Measurements from ENCODE around the gene SELENON. TPM values are rescaled to one million over a fixed set of nuclear protein-coding genes. Genes with fewer than 3 reads are reported as not detected.

The SELENON gene
- total RNA-seq, 1 donor from 2014 or later, result 24.9 TPM

DNA sequence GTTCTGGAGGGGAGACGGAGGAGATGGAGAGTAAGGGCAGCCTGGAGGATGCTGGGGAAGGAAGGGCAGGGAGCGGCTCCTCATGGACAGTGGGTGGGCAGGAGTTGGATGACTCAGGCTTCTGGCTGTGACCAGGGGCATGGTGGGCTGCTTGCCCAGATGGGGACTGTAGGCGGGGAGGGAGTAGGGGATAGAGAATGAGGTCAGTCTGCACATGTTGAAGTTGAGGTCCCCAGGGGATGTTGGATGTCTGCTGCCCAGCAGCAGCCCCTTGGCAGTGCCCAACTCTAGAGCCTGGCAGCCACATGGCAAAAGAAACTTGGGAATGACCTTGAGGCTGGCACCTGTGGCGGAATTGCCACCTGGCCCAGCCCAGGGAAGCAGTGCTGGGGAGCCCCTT, 6.4 kb downstream of the SELENON start:
- H4K20me1 ChIP-seq (ENCODE audit: low read depth), result peaks cover 34% of the 10 kb centered on the region
- no peak overlapping the region for H3K4me2 ChIP-seq
- no peaks in the 10 kb centered on the region for H3K36me3 ChIP-seq
- peaks cover 7% of the 10 kb centered on the region for H3K27me3 Mint-ChIP-seq (ENCODE audit: insufficient read depth, low read depth)
- no peaks in the 10 kb centered on the region for H3K27me3 ChIP-seq
- no peak for DNase-seq (ENCODE audit: low spot score)
- peaks cover 9% of the 10 kb centered on the region for H3K36me3 Mint-ChIP-seq
- peaks cover 21% of the 10 kb centered on the region for H3K79me2 ChIP-seq (ENCODE audit: low read depth)
- no peaks in the 10 kb centered on the region for H3K9me3 ChIP-seq (ENCODE audit: low read depth)
- H3F3A ChIP-seq (ENCODE audit: low read depth), result peaks cover 22% of the 10 kb centered on the region
- no peak overlapping the region for H3K4me3 ChIP-seq
- no peak overlapping the region for H3K27ac ChIP-seq
- H3K4me1 ChIP-seq, result peaks cover 20% of the 10 kb centered on the region
- no peak overlapping the region for H3K4me3 Mint-ChIP-seq
- no peak overlapping the region for H3K9ac ChIP-seq
- TF ChIP-seq EZH2 (IDR thresholded peaks at IDR 0.05), result no peak
- TF ChIP-seq, protein P1, sequence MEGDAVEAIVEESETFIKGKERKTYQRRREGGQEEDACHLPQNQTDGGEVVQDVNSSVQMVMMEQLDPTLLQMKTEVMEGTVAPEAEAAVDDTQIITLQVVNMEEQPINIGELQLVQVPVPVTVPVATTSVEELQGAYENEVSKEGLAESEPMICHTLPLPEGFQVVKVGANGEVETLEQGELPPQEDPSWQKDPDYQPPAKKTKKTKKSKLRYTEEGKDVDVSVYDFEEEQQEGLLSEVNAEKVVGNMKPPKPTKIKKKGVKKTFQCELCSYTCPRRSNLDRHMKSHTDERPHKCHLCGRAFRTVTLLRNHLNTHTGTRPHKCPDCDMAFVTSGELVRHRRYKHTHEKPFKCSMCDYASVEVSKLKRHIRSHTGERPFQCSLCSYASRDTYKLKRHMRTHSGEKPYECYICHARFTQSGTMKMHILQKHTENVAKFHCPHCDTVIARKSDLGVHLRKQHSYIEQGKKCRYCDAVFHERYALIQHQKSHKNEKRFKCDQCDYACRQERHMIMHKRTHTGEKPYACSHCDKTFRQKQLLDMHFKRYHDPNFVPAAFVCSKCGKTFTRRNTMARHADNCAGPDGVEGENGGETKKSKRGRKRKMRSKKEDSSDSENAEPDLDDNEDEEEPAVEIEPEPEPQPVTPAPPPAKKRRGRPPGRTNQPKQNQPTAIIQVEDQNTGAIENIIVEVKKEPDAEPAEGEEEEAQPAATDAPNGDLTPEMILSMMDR (IDR thresholded peaks at IDR 0.05), result no peak
- no peak for TF ChIP-seq EZH2phosphoT487 (IDR thresholded peaks at IDR 0.05)
- H3K9me3 Mint-ChIP-seq, result no peaks in the 10 kb centered on the region
- H2AFZ ChIP-seq (replicated peaks), result no peak overlapping the region
- peaks cover 37% of the 10 kb centered on the region for H3K4me1 Mint-ChIP-seq
- H3K27ac Mint-ChIP-seq, result no peak overlapping the region

DNA sequence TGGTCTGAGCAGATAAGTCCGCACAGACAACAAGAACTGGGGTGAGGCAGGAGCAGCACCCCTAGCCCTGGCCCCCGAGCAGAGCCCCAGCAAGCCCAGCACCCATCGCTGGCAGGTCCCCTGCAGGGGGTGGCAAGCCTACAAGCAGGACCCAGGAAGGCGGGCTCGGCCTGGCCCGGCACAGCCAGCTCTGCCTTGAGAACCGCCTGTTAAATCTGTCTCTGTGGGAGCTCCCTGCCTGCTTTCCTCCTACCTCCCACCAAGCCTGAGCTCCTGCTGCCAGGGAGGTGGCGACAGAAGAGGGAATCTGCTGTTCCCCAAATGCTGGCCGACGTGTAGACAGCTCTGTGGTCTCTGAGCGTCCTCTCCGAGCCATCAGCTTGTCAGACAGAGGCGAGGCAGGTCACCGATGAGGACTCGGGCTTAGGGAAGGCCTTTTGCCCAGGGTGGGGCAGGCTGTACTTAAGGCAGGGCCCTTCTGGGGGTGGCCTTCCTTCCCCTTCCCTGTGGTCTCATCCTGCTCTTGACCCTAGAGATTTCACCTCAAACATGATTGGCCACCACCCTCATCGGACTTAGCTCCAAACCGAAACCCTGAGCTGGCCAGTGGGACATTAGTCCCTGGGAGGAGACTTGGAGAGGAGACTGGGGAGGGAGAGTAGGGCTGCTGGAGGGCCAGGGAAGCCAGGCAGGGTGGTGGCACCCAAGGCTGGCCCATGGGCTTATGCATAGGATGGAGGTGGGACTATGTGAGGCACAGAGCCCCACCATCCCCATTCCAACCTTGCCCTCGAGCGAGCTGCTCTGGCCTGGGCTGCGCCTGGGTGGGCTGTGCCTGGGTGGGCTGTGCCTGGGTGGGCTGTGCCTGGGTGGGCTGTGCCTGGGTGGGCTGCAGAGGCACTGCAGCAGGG, 7.7 kb downstream of the SELENON start:
- Mint-ChIP-seq H3K9me3 (no peaks in the 10 kb centered on the region), H3K4me3 (no peak overlapping the region), H3K27ac (no peak overlapping the region), H3K36me3 (peaks cover 12% of the 10 kb centered on the region), H3K4me1 (peaks cover 29% of the 10 kb centered on the region), H3K27me3 (ENCODE audit: insufficient read depth, low read depth) (peaks cover 7% of the 10 kb centered on the region)
- Histone ChIP-seq H3K27me3 (no peaks in the 10 kb centered on the region), H3K9me3 (ENCODE audit: low read depth) (no peaks in the 10 kb centered on the region), H3K4me3 (no peak overlapping the region), H2AFZ (replicated peaks) (no peak overlapping the region), H3F3A (ENCODE audit: low read depth) (peaks cover 17% of the 10 kb centered on the region), H3K9ac (no peak overlapping the region), H3K4me2 (no peak overlapping the region), H3K4me1 (peaks cover 20% of the 10 kb centered on the region), H3K27ac (no peak overlapping the region), H3K36me3 (no peaks in the 10 kb centered on the region), H4K20me1 (ENCODE audit: low read depth) (peaks cover 31% of the 10 kb centered on the region), H3K79me2 (ENCODE audit: low read depth) (peaks cover 14% of the 10 kb centered on the region)
- TF ChIP-seq EZH2 (IDR thresholded peaks at IDR 0.05), result no peak
- TF ChIP-seq, protein P1 (IDR thresholded peaks at IDR 0.05), result no peak
- no peak for TF ChIP-seq EZH2phosphoT487 (IDR thresholded peaks at IDR 0.05)
- DNase-seq (ENCODE audit: low spot score), result no peak

DNA sequence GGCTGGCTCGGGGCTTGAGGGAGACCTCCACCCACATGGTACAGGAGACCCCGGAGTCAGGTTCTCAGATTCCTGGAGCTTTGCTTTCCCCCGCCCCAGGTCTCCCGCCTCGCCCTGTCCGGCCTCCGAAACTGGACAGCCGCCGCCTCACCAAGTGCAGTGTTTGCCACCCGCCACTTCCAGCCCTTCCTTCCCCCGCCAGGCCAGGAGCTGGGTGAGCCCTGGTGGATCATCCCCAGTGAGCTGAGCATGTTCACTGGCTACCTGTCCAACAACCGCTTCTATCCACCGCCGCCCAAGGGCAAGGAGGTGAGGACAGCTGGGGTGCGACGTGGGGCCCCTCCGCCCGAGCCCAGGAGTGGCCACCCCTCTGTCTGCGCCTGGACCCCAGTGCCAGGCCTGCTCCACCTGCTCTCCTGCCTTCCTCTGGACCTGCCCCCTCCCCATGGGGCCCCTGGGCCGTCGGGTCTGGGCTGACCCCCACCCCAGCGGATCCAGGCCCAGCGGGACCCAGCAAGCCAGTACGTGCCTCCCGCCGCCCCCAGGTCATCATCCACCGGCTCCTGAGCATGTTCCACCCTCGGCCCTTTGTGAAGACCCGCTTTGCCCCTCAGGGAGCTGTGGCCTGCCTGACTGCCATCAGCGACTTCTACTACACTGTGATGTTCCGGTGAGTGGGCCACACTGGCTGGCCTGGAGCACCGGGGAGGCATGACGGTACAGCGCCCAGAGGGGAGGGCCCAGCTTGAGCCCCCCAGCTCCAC, 8.7 kb downstream of the SELENON start:
- no peak overlapping the region for H3K4me3 ChIP-seq
- H3K27me3 ChIP-seq, result no peaks in the 10 kb centered on the region
- H3K36me3 Mint-ChIP-seq, result peaks cover 14% of the 10 kb centered on the region
- no peak for DNase-seq (ENCODE audit: low spot score)
- no peak overlapping the region for H3K4me2 ChIP-seq
- H3F3A ChIP-seq (ENCODE audit: low read depth), result peaks cover 9% of the 10 kb centered on the region
- H3K27me3 Mint-ChIP-seq (ENCODE audit: insufficient read depth, low read depth), result peaks cover 10% of the 10 kb centered on the region
- peaks cover 24% of the 10 kb centered on the region for H3K4me1 Mint-ChIP-seq
- peaks cover 13% of the 10 kb centered on the region for H3K4me1 ChIP-seq
- H3K27ac Mint-ChIP-seq, result no peak overlapping the region
- no peak overlapping the region for H3K4me3 Mint-ChIP-seq
- H3K9ac ChIP-seq, result no peak overlapping the region
- H3K36me3 ChIP-seq, result no peaks in the 10 kb centered on the region
- H3K9me3 Mint-ChIP-seq, result no peaks in the 10 kb centered on the region
- no peaks in the 10 kb centered on the region for H3K9me3 ChIP-seq (ENCODE audit: low read depth)
- H3K79me2 ChIP-seq (ENCODE audit: low read depth), result peaks cover 6% of the 10 kb centered on the region
- peaks cover 22% of the 10 kb centered on the region for H4K20me1 ChIP-seq (ENCODE audit: low read depth)
- no peak for TF ChIP-seq EZH2phosphoT487 (IDR thresholded peaks at IDR 0.05)
- TF ChIP-seq, protein P1 (IDR thresholded peaks at IDR 0.05), result no peak
- TF ChIP-seq EZH2 (IDR thresholded peaks at IDR 0.05), result no peak
- H3K27ac ChIP-seq, result no peak overlapping the region
- no peak overlapping the region for H2AFZ ChIP-seq (replicated peaks)
